Measurements from ENCODE around the gene BATF.

Gene BATF

DNA sequence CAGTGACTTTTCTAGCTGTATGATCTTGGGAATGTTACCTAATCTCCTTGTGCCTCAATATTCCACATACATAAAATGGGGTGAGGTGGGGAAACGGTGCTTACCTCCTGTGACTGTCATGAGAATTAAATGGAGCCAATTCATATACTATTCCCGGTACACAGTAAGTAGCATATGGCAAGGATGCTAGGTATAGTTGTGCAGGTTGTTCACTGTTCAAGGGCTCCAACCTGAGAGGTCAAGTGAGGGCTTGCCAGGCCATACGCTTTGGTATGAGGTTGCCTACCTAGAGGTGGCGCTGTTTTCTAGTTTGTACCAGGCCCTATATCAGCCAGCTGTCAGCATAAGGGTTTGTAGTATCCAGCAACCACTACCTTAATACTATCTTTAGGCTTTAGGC lies 3.6 kb upstream of the BATF start:
- Histone ChIP-seq H3K4me3 (ENCODE audit: insufficient read depth, low read depth, low read length) (no peak overlapping the region), H3K4me1 (ENCODE audit: control insufficient read depth, insufficient read depth, low read length) (peaks cover 3% of the 10 kb centered on the region), H3K27ac (ENCODE audit: insufficient read depth, low read depth, low read length, poor library complexity, severe bottlenecking) (no peak overlapping the region), H3K27me3 (ENCODE audit: control insufficient read depth, insufficient read depth, low read length, poor library complexity, severe bottlenecking) (no peaks in the 10 kb centered on the region), H3K9me3 (ENCODE audit: control insufficient read depth, low read length) (no peaks in the 10 kb centered on the region), H3K36me3 (ENCODE audit: control insufficient read depth, insufficient read depth, low read length) (no peaks in the 10 kb centered on the region)
- WGBS, 2 experiments, result 65 to 72% methylated on average over 4 of the region's 4 CpGs

DNA sequence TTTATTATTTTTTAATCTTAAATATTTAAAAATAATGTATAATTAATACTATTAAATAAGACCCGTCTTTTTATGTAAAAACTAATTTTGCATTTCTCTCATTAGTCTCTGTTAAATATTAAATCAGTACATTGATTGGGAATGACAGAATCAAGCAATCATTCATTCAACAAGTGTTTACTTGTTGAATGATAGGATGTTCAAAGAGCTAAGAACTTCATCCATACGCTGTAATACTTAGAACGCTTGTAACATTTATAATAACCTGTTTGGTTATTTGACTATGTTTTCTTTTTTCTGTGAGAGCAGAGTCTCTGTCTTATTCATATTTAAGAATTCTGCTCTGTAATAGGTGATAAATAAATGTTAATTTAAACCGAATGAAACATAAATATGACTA lies 2.9 kb upstream of the BATF start:
- H3K27ac ChIP-seq (ENCODE audit: insufficient read depth, low read depth, low read length, poor library complexity, severe bottlenecking), result no peak overlapping the region
- peaks cover 3% of the 10 kb centered on the region for H3K4me1 ChIP-seq (ENCODE audit: control insufficient read depth, insufficient read depth, low read length)
- no peaks in the 10 kb centered on the region for H3K36me3 ChIP-seq (ENCODE audit: control insufficient read depth, insufficient read depth, low read length)
- H3K27me3 ChIP-seq (ENCODE audit: control insufficient read depth, insufficient read depth, low read length, poor library complexity, severe bottlenecking), result no peaks in the 10 kb centered on the region
- 100% methylated on average over 3 of the region's 4 CpGs; no CpG with 5 or more reads in 1 of the 2 experiments for WGBS, 2 experiments
- H3K9me3 ChIP-seq (ENCODE audit: control insufficient read depth, low read length), result no peaks in the 10 kb centered on the region
- H3K4me3 ChIP-seq (ENCODE audit: insufficient read depth, low read depth, low read length), result no peak overlapping the region

DNA sequence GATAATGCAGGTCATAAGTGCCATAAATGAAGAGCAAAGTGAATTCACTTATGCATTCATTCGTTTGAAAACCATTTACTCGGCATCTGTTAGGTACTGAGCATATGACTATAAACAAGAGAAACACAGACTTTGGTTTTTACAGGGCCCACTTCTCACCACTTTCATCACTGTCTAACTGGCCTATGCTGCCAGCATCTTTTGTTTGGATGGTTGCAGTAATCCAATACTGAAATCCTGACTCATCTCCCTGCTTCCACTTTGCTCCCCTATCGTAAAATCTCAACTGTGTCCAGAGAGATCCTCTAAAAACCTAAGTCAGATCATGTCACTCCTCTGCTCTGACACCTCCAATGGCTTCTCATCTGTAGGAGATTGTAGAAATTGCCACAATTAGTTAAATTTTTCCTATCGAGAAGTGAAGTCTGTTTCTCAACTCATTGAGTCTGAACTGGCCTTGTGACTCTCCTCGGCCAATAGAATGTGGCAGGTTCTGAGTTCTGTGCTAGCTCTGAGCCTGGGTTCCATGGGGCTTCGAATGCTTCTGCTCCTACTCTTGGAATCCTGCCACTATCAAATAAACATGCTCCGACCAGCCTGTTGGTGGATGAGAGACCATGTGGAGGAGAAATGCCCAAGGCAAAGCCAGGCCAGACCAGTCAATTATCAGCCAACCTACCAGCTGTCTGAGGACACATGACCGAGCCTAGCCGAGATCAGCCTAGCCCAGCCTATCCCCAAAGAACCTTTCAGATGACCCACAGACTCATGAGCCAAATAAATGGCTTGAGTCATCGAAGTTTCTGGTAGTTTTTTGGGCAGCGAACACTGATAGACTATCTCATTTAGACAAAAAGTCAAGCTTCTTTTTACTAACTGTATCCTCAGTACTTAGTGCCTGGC lies 2.2 kb upstream of the BATF start:
- 96 to 97% methylated on average over 11 of the region's 11 CpGs for WGBS, 2 experiments

DNA sequence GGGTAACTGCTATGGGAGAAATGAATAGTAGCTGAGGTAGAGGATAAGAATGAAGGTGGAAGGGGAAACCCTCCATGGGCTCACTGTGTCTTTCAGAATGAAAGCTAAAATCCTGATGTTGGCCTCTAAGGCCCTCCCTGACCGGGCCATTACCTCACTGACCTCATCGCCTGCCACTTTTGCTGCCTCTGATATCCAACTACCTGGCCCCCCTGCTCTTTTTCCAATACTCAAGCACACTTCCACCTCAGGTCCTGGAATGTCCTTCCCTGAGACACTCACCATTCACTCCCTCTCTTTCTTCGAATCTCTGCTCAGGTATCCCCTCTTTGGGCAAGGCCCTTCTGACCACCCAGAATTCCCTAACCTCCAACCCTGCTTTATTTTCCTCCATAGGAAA lies 1.4 kb upstream of the BATF start:
- Histone ChIP-seq H3K27me3 (ENCODE audit: control insufficient read depth, insufficient read depth, low read length, poor library complexity, severe bottlenecking) (no peaks in the 10 kb centered on the region), H3K27ac (ENCODE audit: insufficient read depth, low read depth, low read length, poor library complexity, severe bottlenecking) (no peak overlapping the region), H3K36me3 (ENCODE audit: control insufficient read depth, insufficient read depth, low read length) (no peaks in the 10 kb centered on the region), H3K4me1 (ENCODE audit: control insufficient read depth, insufficient read depth, low read length) (peaks cover under 1% of the 10 kb centered on the region), H3K9me3 (ENCODE audit: control insufficient read depth, low read length) (no peaks in the 10 kb centered on the region), H3K4me3 (ENCODE audit: insufficient read depth, low read depth, low read length) (no peak overlapping the region)
- 92 to 95% methylated on average over 3 of the region's 3 CpGs for WGBS, 2 experiments

More for the DNA sequence above, 2.2 kb upstream of the BATF start:
- Histone ChIP-seq H3K9me3 (ENCODE audit: control insufficient read depth, low read length) (no peaks in the 10 kb centered on the region), H3K36me3 (ENCODE audit: control insufficient read depth, insufficient read depth, low read length) (no peaks in the 10 kb centered on the region), H3K27ac (ENCODE audit: insufficient read depth, low read depth, low read length, poor library complexity, severe bottlenecking) (no peak overlapping the region), H3K4me3 (ENCODE audit: insufficient read depth, low read depth, low read length) (no peak overlapping the region), H3K4me1 (ENCODE audit: control insufficient read depth, insufficient read depth, low read length) (peaks cover 3% of the 10 kb centered on the region), H3K27me3 (ENCODE audit: control insufficient read depth, insufficient read depth, low read length, poor library complexity, severe bottlenecking) (no peaks in the 10 kb centered on the region)

DNA sequence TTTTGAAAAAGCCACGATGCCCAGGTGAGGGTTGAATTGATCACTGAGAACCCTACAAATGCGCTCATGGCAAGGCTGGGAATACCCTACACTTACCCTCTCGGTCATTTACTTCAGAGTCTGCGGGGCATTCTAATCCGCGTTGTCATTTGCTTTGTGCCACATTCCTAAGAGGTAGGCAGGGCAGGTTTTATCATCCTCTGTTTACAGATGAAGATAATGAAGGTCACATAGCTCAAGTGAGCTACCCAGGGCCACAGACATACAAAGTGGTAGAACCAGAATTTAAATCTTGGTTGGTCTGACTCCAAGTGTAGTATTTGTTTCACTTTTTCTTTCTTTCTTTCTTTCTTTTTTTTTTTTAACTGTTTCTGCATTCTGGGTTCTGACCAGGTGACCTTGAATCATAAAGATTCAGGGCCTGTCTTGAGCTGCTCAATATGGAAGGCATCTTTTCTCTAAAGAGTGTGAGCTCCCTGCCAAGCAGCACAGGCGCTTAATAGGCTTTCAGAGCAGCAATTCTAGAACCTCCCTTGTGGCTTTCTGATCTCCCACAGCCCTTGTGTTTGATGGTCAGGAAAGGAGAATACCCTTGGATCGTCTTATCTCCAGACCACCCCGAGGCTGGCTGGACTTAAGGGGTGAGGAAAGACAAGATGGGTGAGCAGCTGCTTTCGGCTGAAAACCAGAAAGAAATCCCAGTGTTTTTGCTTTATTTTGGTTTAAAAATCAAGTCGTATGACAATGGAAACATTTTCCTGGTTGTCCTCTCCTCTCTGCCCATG lies 662 bp upstream of the BATF start:
- WGBS, 2 experiments, result 87 to 91% methylated on average over 11 of the region's 11 CpGs
- no peak overlapping the region for H3K27ac ChIP-seq (ENCODE audit: insufficient read depth, low read depth, low read length, poor library complexity, severe bottlenecking)

DNA sequence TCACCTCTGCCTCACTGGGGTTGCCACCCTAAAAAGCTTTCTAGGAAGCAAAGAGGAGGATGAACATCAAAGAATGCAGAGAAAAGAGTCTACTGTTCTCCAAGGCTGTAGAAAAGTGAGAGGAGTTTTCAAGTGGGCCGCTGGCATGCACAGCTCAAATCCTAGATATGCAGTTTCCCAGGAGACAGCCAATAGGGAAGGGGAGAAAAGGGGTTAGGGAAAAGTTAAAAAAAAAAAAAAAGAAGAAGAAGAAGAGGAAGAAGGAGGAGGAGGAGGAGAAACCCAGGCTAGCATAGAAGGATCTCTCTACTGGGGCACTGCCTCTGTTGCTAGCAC lies 682 bp downstream of the BATF start:
- WGBS, 2 experiments, result 81 to 92% methylated on average over 1 of the region's 1 CpG
- H3K27me3 ChIP-seq (ENCODE audit: control insufficient read depth, insufficient read depth, low read length, poor library complexity, severe bottlenecking), result no peaks in the 10 kb centered on the region
- no peak overlapping the region for H3K4me3 ChIP-seq (ENCODE audit: insufficient read depth, low read depth, low read length)
- H3K4me1 ChIP-seq (ENCODE audit: control insufficient read depth, insufficient read depth, low read length), result no peaks in the 10 kb centered on the region
- H3K27ac ChIP-seq (ENCODE audit: insufficient read depth, low read depth, low read length, poor library complexity, severe bottlenecking), result no peak overlapping the region
- H3K9me3 ChIP-seq (ENCODE audit: control insufficient read depth, low read length), result no peaks in the 10 kb centered on the region
- no peaks in the 10 kb centered on the region for H3K36me3 ChIP-seq (ENCODE audit: control insufficient read depth, insufficient read depth, low read length)

More for the DNA sequence above, 662 bp upstream of the BATF start:
- no peak overlapping the region for H3K4me3 ChIP-seq (ENCODE audit: insufficient read depth, low read depth, low read length)
- no peaks in the 10 kb centered on the region for H3K36me3 ChIP-seq (ENCODE audit: control insufficient read depth, insufficient read depth, low read length)
- no peaks in the 10 kb centered on the region for H3K4me1 ChIP-seq (ENCODE audit: control insufficient read depth, insufficient read depth, low read length)
- no peaks in the 10 kb centered on the region for H3K9me3 ChIP-seq (ENCODE audit: control insufficient read depth, low read length)
- no peaks in the 10 kb centered on the region for H3K27me3 ChIP-seq (ENCODE audit: control insufficient read depth, insufficient read depth, low read length, poor library complexity, severe bottlenecking)

DNA sequence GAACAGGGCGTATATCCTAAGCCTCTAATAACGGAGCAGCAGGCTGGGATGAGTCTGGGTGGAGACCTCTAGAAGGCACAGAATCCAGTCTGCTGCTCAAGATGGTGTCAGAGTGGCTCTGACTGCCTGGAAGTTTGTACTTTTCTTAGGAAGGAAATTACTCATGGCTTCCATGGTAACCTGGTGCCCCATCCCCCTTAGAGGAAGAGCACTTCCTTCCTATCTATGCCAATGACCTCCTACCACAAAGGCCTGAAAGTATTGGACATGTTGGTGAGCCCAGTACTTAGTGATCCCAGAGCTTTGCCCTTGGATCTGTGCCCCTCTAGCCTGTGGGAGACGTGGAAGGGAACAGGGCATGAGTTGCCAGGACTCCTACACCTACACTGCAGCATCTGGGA lies 1.5 kb downstream of the BATF start:
- H3K4me1 ChIP-seq (ENCODE audit: control insufficient read depth, insufficient read depth, low read length), result no peaks in the 10 kb centered on the region
- H3K27me3 ChIP-seq (ENCODE audit: control insufficient read depth, insufficient read depth, low read length, poor library complexity, severe bottlenecking), result no peaks in the 10 kb centered on the region
- 91 to 93% methylated on average over 3 of the region's 3 CpGs for WGBS, 2 experiments
- H3K27ac ChIP-seq (ENCODE audit: insufficient read depth, low read depth, low read length, poor library complexity, severe bottlenecking), result no peak overlapping the region
- H3K36me3 ChIP-seq (ENCODE audit: control insufficient read depth, insufficient read depth, low read length), result no peaks in the 10 kb centered on the region
- no peak overlapping the region for H3K4me3 ChIP-seq (ENCODE audit: insufficient read depth, low read depth, low read length)
- H3K9me3 ChIP-seq (ENCODE audit: control insufficient read depth, low read length), result no peaks in the 10 kb centered on the region

DNA sequence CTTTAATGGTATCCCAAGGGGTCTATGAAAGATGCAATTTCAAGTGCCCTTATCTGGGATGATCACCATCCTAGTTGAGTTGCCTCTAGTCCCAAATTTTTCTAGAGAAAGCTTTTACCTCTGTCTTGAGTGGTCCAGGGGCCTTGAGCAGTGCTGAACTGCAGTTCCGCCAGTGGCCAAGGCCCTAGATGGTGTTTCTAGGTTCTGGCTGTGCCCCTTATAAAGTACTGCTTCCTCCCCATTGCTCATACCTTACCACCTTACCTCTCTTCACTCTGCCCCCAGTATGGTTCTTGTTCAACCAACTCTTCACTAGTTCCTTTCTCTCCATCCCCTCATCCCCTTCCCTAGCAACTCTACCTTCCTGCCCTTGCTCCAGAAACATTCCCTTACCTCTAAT lies 3.7 kb downstream of the BATF start:
- no peaks in the 10 kb centered on the region for H3K36me3 ChIP-seq (ENCODE audit: control insufficient read depth, insufficient read depth, low read length)
- H3K27ac ChIP-seq (ENCODE audit: insufficient read depth, low read depth, low read length, poor library complexity, severe bottlenecking), result no peak overlapping the region
- no peaks in the 10 kb centered on the region for H3K4me1 ChIP-seq (ENCODE audit: control insufficient read depth, insufficient read depth, low read length)
- H3K4me3 ChIP-seq (ENCODE audit: insufficient read depth, low read depth, low read length), result no peak overlapping the region
- H3K27me3 ChIP-seq (ENCODE audit: control insufficient read depth, insufficient read depth, low read length, poor library complexity, severe bottlenecking), result no peaks in the 10 kb centered on the region
- H3K9me3 ChIP-seq (ENCODE audit: control insufficient read depth, low read length), result no peaks in the 10 kb centered on the region
- WGBS, 2 experiments, result 93 to 95% methylated on average over 1 of the region's 1 CpG

DNA sequence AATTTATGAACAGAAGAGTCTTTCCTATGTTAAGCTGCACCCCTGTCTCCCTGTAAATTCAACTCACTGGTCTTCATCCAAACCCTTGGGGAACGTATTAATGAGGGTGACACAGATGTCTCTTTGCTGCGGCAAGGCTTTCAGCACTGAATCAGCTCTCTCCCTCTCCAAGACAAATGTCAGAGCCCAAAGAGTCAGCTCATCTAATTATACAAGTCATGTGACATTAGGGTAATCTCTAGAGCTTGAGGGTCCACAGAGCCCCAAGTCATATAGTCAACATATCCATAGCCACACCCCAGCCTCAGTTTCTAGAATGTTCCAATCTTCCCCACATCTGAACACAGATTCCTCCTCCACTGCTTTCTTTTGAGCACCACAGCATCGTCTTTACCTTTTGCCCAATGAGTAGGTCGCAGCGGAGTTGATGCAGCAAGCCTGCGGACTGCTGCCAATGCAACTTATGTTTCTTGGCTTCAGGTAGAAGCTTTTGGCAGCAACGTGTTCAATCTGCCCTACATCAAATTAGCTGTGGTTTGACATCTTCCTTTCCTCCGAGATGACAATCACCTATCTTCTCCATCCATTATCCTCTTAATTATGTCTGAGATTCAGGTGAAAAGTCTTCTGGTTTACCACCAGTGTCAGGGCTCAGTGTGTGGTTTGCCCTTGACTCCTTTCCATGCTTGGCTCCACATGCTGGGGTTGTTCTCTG lies 5.3 kb downstream of the BATF start:
- no peak overlapping the region for H3K27ac ChIP-seq (ENCODE audit: insufficient read depth, low read depth, low read length, poor library complexity, severe bottlenecking)
- H3K4me1 ChIP-seq (ENCODE audit: control insufficient read depth, insufficient read depth, low read length), result no peaks in the 10 kb centered on the region
- H3K9me3 ChIP-seq (ENCODE audit: control insufficient read depth, low read length), result no peaks in the 10 kb centered on the region
- no peaks in the 10 kb centered on the region for H3K27me3 ChIP-seq (ENCODE audit: control insufficient read depth, insufficient read depth, low read length, poor library complexity, severe bottlenecking)
- no peak overlapping the region for H3K4me3 ChIP-seq (ENCODE audit: insufficient read depth, low read depth, low read length)
- H3K36me3 ChIP-seq (ENCODE audit: control insufficient read depth, insufficient read depth, low read length), result no peaks in the 10 kb centered on the region
- WGBS, 2 experiments, result 91 to 92% methylated on average over 8 of the region's 8 CpGs

DNA sequence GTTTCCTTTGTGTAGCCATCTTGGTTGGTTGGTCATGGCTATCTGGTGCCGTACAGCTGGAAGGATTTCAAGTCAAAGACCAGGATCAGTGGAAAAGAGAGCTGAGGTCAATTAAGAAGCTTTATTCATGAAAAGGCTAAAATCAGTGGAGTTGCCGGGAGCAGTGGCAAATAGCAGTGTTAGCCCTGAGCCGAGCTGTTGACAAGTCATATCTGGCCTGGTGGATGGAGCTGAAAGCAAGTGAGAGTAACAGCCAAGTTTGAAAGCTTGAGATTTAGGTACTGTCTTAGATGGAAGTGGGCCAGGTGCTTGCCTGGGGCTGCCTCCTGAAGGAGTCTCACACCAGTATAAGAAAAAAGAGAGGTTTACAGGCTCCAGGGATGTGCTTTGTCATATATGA lies 9.0 kb downstream of the BATF start:
- no peaks in the 10 kb centered on the region for H3K27me3 ChIP-seq (ENCODE audit: control insufficient read depth, insufficient read depth, low read length, poor library complexity, severe bottlenecking)
- 94 to 96% methylated on average over 3 of the region's 3 CpGs for WGBS, 2 experiments
- no peak overlapping the region for H3K27ac ChIP-seq (ENCODE audit: insufficient read depth, low read depth, low read length, poor library complexity, severe bottlenecking)
- no peaks in the 10 kb centered on the region for H3K9me3 ChIP-seq (ENCODE audit: control insufficient read depth, low read length)
- no peaks in the 10 kb centered on the region for H3K4me1 ChIP-seq (ENCODE audit: control insufficient read depth, insufficient read depth, low read length)
- no peaks in the 10 kb centered on the region for H3K36me3 ChIP-seq (ENCODE audit: control insufficient read depth, insufficient read depth, low read length)
- H3K4me3 ChIP-seq (ENCODE audit: insufficient read depth, low read depth, low read length), result no peak overlapping the region
